Measurements from ENCODE around the gene MRPL40.

GRCh38 chr22:19446603-19447329 lies 14.4 kb downstream of the MRPL40 start:
- no peak for TF ChIP-seq CTCF (conservative IDR thresholded peaks at IDR 0.05; ENCODE audit: low read depth in 2 of 2)
- TF ChIP-seq POLR2AphosphoS5 (IDR thresholded peaks at IDR 0.05; ENCODE audit: low read depth) = no peak
- no peak for TF ChIP-seq EZH2phosphoT487 (IDR thresholded peaks at IDR 0.05; ENCODE audit: unreplicated experiment)
- no peak for TF ChIP-seq EZH2 (IDR thresholded peaks at IDR 0.05; ENCODE audit: low read depth, unreplicated experiment)
- no peak for TF ChIP-seq ETS1 (IDR thresholded peaks at IDR 0.05)
- no peak for TF ChIP-seq REST (IDR thresholded peaks at IDR 0.05; ENCODE audit: unreplicated experiment)
- TF ChIP-seq ZNF331 (CRISPR knock-in tag; IDR thresholded peaks at IDR 0.05; ENCODE audit: low read depth) = no peak
- TF ChIP-seq CREB1 (CRISPR knock-in tag; IDR thresholded peaks at IDR 0.05; ENCODE audit: low read depth) = no peak
- TF ChIP-seq JUNB (IDR thresholded peaks at IDR 0.05; ENCODE audit: unreplicated experiment) = no peak
- TF ChIP-seq STAT1 (IDR thresholded peaks at IDR 0.05; ENCODE audit: unreplicated experiment) = no peak

All from GM23338 (cell line).